Right lobe of liver (tissue), 4 donors: ENCODE measurements around the gene NALF2.

ENCODE experiments used
- POLR2A ChIP-seq: fragments of 450-650 bp; IDR thresholded peaks from one replicate; pipeline ENCODE4 v1.6.1; 2017; ENCODE audit warnings: antibody characterized with exemption, mild to moderate bottlenecking
- TF ChIP-seq, protein P1 (sequence below), 4 donors: fragments of 200-600 bp in 3 of 4; fragments of 450-650 bp in 1 of 4; IDR thresholded peaks; one replicate each; pipeline versions ENCODE4 v1.5.1 to v1.8.0; 2016 to 2022; ENCODE audit warnings: antibody characterized with exemption in 4 of 4, mild to moderate bottlenecking in 2 of 4
- donor health status: DM: no; HTN: no; CAD: no.
- donor health status: DM: no; HTN: no; CAD: no.
- donor health status: DM: no; HTN: yes; CAD: no.

DNA sequence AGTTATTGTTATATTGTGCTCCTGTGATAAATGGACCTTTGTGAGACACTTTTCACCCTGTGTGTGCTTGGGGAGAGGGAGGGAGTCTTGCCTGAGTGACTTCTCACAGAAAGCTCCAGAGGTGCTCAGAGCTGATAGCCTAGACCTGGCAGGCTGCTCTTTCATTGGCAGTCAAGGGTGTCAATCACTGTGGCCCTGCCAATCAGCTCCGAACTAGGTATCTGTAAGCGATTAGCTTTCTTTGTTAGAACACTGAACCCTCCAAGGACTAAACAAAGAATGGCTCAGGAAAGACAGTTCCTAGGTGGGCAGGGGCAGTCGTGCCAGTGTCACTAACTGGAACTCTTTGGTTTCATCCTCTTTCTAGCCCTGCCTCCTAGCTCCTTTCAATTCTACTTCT, 2.7 kb upstream of the NALF2 start:
- TF ChIP-seq, protein P1, sequence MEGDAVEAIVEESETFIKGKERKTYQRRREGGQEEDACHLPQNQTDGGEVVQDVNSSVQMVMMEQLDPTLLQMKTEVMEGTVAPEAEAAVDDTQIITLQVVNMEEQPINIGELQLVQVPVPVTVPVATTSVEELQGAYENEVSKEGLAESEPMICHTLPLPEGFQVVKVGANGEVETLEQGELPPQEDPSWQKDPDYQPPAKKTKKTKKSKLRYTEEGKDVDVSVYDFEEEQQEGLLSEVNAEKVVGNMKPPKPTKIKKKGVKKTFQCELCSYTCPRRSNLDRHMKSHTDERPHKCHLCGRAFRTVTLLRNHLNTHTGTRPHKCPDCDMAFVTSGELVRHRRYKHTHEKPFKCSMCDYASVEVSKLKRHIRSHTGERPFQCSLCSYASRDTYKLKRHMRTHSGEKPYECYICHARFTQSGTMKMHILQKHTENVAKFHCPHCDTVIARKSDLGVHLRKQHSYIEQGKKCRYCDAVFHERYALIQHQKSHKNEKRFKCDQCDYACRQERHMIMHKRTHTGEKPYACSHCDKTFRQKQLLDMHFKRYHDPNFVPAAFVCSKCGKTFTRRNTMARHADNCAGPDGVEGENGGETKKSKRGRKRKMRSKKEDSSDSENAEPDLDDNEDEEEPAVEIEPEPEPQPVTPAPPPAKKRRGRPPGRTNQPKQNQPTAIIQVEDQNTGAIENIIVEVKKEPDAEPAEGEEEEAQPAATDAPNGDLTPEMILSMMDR (IDR thresholded peaks at IDR 0.05): no peak
- TF ChIP-seq POLR2A: no peak
